A673 (cell line): ENCODE results near the gene LRRC8D.

Experiments
- EZH2 ChIP-seq: fragments of 200-600 bp; sonication (generic); IDR thresholded peaks from 2 replicates; pipeline ENCODE4 v1.6.1; 2017; ENCODE audit warnings: borderline replicate concordance, low read depth, mild to moderate bottlenecking, mixed read lengths, antibody characterized with exemption, low read length; ENCODE audit not compliant: poor library complexity, severe bottlenecking
- TF ChIP-seq, protein P1 (sequence below): fragments of 300-800, 200-600 bp; sonication (generic); conservative IDR thresholded peaks from 2 replicates; pipeline ENCODE4 v1.5.1; 2017; ENCODE audit warnings: low read depth, mild to moderate bottlenecking, antibody characterized with exemption, low read length, moderate library complexity, mixed read lengths

DNA sequence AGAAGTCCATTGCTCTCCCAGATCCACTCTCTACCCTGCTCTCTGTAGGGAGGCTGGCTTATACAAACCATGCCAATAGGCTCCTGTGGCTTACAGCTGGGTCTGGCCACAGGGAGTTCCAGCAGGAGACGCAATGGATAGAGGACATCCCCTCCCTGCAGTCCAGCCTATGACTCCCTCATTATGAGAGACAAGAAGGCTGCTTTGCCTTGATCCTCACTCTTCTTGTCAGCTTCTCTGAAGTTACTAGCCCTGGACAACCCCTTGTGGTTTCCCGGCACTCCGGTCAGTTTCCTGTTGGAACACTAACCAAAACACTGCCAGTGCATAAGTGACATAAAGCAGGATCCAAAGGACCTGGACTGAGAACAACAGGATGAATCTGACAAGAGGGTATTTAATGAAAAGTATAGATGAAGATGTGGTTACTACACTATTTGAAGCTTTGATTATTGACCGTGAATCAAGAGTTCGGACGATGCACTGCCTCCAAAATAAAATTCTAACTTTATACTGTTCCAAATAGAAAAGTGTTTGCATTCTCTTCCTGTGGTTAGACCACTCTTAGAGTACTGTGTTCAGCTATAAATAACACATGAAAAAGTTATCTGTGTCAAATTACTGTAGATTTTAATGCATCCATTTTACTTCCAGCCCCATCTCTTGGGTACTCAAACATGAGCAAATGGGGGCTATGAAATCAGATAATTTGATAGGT lies 141.4 kb downstream of the LRRC8D start:
- TF ChIP-seq, protein P1, sequence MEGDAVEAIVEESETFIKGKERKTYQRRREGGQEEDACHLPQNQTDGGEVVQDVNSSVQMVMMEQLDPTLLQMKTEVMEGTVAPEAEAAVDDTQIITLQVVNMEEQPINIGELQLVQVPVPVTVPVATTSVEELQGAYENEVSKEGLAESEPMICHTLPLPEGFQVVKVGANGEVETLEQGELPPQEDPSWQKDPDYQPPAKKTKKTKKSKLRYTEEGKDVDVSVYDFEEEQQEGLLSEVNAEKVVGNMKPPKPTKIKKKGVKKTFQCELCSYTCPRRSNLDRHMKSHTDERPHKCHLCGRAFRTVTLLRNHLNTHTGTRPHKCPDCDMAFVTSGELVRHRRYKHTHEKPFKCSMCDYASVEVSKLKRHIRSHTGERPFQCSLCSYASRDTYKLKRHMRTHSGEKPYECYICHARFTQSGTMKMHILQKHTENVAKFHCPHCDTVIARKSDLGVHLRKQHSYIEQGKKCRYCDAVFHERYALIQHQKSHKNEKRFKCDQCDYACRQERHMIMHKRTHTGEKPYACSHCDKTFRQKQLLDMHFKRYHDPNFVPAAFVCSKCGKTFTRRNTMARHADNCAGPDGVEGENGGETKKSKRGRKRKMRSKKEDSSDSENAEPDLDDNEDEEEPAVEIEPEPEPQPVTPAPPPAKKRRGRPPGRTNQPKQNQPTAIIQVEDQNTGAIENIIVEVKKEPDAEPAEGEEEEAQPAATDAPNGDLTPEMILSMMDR, result no peak
- TF ChIP-seq EZH2, result no peak
